Measurements from ENCODE around the gene DIPK2B. TPM values are rescaled to one million over a fixed set of nuclear protein-coding genes. Genes with fewer than 3 reads are reported as not detected.

DIPK2B gene
- not detected for total RNA-seq

GRCh38 chrX:45200741-45201234 lies at the start of gene DIPK2B:
Gene DIPK2B, minus strand, starts transcription at chrX:45200876. Its CDS starts 50 bp downstream, at chrX:45200826.

